ENCODE data around the gene CD74. TPM values are rescaled to one million over a fixed set of nuclear protein-coding genes. Genes with fewer than 3 reads are reported as not detected.

Gene CD74
- total and polyA plus RNA-seq, 4 donors = 176 to 327 (median 257) TPM

DNA sequence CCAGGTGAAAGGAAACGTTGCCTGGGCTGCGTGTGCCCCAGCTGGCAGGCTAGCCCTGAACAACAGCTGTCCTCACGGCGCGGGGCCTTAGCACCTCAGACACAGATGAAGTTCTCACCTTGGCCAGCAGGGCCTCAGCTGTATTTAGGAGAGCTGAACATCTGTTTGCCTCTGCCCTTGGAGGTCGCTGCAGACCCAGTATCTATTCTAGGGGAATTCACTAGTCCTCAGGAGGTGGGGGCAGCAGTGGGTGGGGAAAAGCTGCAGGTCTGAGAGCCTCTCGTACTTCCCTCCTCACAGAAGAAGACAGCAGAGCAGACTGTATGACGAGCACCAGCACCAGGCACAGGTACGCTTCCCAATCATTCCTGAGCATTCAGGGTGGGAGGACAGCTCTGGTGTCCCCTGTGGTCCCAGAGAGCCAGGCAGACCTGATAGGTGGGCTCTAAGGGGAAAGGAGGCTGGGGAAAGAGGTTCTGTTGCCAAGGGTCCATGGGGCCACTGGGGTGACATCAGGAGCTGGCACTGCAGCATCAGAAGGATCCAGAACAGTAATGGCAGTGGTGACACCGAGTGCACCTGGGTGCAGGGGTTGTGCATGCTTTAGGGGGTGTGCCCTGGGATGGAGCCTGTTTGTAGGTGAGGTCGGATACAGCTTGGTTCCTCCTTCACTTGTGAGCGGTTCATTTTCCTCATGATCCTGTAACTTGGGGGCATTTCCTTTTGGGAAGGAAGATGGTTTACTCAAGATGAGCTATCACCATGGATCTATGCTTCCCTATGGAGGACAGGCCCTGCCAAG is 13.8 kb downstream of the CD74 start:
- WGBS = 80% methylated on average over 12 of the region's 12 CpGs
- DNase-seq (ENCODE audit: low spot score) = no peak

DNA sequence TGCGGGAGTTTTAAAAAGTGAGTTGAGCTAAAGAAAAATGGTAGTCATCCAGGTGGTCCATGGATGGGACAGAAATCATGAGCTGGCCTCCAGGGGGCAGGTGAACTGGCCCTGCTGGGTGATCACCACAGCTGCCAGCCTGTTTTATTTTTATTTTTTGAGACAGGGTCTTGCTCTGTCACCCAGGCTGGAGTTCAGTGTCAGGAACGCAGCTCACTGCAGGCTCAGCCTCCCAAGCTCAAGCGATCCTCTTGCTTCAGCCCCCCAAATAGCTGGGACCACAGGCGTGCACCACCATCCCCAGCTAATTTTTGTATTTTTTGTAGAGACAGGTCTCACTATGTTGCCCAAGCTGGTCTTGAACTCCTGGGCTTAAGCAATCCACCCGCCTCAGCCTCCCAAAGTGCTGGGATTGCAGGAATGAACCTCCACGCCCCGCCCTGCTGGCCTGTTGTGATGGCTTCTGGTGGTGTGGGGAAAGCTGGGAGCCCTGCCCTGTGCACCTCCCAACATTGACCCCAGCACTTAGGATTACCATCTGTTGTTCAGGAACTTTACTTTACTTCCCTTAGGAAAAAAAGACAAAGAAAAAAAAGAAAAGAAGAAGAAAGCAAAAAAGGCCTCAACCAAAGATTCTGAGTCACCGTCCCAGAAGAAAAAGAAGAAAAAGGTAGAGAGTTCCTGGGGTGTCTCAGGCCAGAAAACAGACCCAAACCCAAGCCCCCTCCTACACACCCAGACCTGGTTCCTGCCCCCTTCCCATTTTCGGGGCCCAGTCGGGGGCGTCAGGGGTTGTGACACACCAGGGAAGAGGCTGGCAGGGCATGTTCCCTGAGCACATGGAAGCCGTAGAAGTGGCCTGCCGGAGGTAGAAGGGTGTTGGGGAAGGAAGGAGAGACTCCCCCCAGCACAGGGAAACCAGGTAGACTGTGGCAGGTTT is 14.7 kb downstream of the CD74 start:
- no peak overlapping the region for H3K27ac ChIP-seq (ENCODE audit: low read depth in 1 of 2, low read length in 2 of 2)
- H3K4me1 ChIP-seq (ENCODE audit: control insufficient read depth in 4 of 4, insufficient read depth in 4 of 4, low read length in 3 of 4) = no peaks in the 10 kb centered on the region
- no peaks in the 10 kb centered on the region for H3K27me3 ChIP-seq (ENCODE audit: control insufficient read depth in 4 of 4, insufficient read depth in 4 of 4, low read length in 3 of 4)
- no peak for DNase-seq (ENCODE audit: low spot score)
- H3K9ac ChIP-seq (ENCODE audit: low read depth in 1 of 2, low read length in 2 of 2) = no peak overlapping the region
- 95% methylated on average over 13 of the region's 13 CpGs for WGBS
- peaks cover 6 to 62% (median 32%) of the 10 kb centered on the region in 4 donors for H3K36me3 ChIP-seq (ENCODE audit: control insufficient read depth in 4 of 4, insufficient read depth in 3 of 4, low read depth in 1 of 4, low read length in 3 of 4)
- H3K4me3 ChIP-seq (ENCODE audit: low read depth in 1 of 3, low read length in 3 of 3) = no peak overlapping the region
- TF ChIP-seq ATF3 (IDR thresholded peaks at IDR 0.05) = no peak
- TF ChIP-seq FOXA1 (IDR thresholded peaks at IDR 0.05) = no peak
- no peak for TF ChIP-seq RAD21 (IDR thresholded peaks at IDR 0.05)
- no peak for TF ChIP-seq JUND (IDR thresholded peaks at IDR 0.05)
- TF ChIP-seq TAF1 (conservative IDR thresholded peaks at IDR 0.05) = no peak
- no peak for TF ChIP-seq CTCF (IDR thresholded peaks at IDR 0.05; ENCODE audit: low read depth, low read length, missing input control)
- TF ChIP-seq HNF4G (IDR thresholded peaks at IDR 0.05) = no peak
- TF ChIP-seq, protein P1, sequence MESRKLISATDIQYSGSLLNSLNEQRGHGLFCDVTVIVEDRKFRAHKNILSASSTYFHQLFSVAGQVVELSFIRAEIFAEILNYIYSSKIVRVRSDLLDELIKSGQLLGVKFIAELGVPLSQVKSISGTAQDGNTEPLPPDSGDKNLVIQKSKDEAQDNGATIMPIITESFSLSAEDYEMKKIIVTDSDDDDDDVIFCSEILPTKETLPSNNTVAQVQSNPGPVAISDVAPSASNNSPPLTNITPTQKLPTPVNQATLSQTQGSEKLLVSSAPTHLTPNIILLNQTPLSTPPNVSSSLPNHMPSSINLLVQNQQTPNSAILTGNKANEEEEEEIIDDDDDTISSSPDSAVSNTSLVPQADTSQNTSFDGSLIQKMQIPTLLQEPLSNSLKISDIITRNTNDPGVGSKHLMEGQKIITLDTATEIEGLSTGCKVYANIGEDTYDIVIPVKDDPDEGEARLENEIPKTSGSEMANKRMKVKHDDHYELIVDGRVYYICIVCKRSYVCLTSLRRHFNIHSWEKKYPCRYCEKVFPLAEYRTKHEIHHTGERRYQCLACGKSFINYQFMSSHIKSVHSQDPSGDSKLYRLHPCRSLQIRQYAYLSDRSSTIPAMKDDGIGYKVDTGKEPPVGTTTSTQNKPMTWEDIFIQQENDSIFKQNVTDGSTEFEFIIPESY (IDR thresholded peaks at IDR 0.05) = no peak
- TF ChIP-seq HNF4A (conservative IDR thresholded peaks at IDR 0.05) = no peak
- TF ChIP-seq RXRA (IDR thresholded peaks at IDR 0.05) = no peak
- no peak for TF ChIP-seq EGR1 (IDR thresholded peaks at IDR 0.05; ENCODE audit: low read depth in 2 of 2)
- no peaks in the 10 kb centered on the region for H3K9me3 ChIP-seq (ENCODE audit: control insufficient read depth in 4 of 4, low read length in 3 of 4)

More for the DNA sequence above, 13.8 kb downstream of the CD74 start:
- H3K36me3 ChIP-seq (ENCODE audit: control insufficient read depth in 4 of 4, insufficient read depth in 3 of 4, low read depth in 1 of 4, low read length in 3 of 4) = peaks cover 4 to 54% (median 31%) of the 10 kb centered on the region in 4 donors
- H3K27ac ChIP-seq (ENCODE audit: low read depth in 1 of 2, low read length in 2 of 2) = no peak overlapping the region
- H3K4me1 ChIP-seq (ENCODE audit: control insufficient read depth in 4 of 4, insufficient read depth in 4 of 4, low read length in 3 of 4) = no peaks in the 10 kb centered on the region
- no peaks in the 10 kb centered on the region for H3K9me3 ChIP-seq (ENCODE audit: control insufficient read depth in 4 of 4, low read length in 3 of 4)
- H3K4me3 ChIP-seq (ENCODE audit: low read depth in 1 of 3, low read length in 3 of 3) = no peak overlapping the region
- TF ChIP-seq RAD21 (IDR thresholded peaks at IDR 0.05) = peak in 1 of 2 donors; percentile 23
- no peak for TF ChIP-seq EGR1 (IDR thresholded peaks at IDR 0.05; ENCODE audit: low read depth in 2 of 2)
- H3K9ac ChIP-seq (ENCODE audit: low read depth in 1 of 2, low read length in 2 of 2) = no peak overlapping the region
- no peaks in the 10 kb centered on the region for H3K27me3 ChIP-seq (ENCODE audit: control insufficient read depth in 4 of 4, insufficient read depth in 4 of 4, low read length in 3 of 4)
